NCI-H1417 (cell line): ENCODE measurements around the gene ZNF778.
"Not testable (repeated sequence)": the region's sequence is repeated elsewhere in the genome, so short reads cannot be mapped to it uniquely, and the experiment has no call there.

ENCODE experiments used
- DNase-seq, 3 experiments: peaks; one replicate each; lab custom pipeline; 2025; lab: John Stamatoyannopoulos, UW

The ZNF778 gene

DNA sequence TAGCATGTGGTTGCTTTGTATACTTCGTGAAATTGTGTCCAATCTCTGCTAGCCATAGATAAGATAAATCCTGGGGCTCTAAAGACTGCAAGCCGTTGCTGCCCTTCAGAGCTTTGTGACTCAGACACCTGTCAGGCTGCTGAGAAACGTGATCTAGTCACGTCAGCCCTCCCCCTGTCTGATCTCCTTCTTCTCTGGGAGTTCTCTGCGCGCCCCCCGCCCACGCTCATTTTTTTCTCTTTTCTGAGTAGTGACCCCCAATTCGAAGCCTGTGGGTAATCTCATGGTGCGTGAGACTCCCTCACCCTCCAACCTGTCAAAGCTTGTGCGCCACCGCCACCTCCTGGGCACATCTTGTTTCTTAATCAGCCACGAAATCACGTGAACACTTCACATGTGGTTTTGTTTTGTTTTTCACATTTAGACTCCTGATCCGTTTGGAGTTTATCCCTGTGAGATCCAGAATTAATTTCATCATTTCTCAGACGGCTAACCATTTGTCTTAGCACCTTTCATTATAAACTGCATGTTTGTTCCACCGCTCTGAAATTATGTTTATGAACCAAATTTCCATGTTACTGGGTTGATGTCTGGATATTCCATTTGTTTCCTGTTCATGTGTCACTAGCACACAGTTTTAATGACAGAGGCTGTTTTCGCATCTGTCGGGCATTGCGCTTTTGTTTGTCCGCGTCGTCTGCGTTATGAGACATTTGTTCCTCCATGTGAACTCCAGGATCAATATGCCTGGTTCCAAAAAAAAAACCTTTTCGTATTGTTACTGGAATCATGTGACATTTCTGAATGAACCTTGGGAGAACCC, 977 bp upstream of the ZNF778 start:
- peak; percentile 70 to 82 (median 73) for DNase-seq

DNA sequence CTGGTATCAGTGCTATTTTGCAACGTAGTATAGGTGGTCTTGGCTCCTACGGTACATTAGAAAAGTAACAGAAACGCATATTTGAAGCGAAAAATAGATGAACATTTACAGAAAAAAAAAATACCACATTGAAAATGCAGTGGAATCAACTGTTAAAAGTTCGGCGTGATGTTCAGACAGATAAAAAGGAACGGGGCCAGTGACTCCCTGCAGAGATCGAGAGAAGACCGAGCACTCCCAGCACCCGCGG, 440 bp upstream of the ZNF778 start:
- no peak for DNase-seq

DNA sequence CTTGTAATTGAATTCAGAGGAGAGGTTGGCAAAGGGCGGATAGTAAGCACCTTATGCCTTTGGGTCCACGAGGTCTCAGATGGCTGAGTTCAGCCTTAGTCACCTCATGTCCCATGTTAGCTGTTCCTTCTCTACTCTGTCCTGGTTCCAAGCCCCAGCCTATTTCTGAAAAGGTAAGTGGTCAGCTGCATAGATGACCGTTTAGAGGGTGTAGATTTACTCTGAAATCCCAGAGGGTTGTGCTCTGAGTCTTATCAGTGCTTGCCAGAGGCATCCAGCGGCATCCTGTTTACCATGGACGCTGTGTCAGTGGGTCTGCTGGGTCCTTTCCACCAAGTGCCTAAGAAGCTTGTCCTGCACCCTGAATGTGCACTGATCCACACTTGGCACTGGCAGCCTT, 1.9 kb downstream of the ZNF778 start:
- no peak for DNase-seq

DNA sequence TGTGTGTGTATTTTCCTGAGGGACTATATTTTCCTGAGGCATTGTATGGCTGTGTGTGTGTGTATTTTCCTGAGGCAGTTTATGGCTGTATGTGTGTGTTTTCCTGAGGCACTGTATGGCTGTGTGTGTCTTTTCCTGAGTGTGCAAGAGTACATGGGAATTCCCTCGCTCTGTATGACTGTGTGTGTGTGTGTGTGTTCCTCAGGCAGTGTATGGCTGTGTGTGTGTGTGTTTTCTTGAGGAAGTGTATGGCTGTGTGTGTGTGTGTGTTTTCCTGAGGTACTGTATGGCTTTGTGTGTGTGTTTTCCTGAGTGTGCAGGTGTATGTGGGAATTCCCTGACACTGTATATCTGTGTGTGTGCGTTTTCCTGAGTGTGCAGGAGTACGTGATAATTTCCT, 4.1 kb downstream of the ZNF778 start:
- no peak for DNase-seq

DNA sequence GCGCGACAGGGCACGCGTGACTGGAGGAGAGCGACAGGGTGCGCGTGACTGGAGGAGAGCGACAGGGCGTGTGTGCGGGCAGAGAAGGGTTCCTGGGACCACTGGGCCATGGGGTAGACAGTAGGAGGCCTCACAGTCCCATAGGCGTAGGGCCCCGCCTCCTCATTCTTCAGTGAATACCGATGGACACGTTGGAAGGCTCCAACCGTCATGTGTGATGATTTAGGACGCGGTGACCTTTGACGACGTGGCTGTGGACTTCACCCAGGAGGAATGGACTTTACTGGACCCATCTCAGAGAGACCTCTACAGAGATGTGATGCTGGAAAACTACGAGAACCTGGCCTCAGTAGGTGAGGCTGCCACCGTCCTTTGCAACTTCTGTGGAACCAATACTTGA, 5.4 kb downstream of the ZNF778 start:
- no peak for DNase-seq

DNA sequence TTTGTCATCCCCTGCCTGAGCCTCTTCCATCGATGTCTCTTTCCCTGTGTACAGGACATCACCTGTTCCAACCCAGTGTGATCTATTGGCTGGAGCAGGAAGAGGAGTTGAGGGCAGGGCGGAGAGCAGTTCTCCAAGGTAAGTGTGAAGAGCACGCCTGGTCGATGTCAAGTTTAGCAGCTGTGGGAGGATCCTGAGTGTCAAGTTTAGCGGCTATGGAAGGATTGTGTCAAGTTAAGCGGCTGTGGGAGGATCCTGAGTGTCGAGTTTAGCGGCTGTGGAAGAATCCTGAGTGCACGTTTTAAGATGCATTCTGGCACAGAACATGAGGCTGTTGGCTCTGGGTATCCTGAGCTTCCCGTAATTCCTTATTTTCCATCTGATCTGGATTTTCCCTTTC, 7.2 kb downstream of the ZNF778 start:
- no peak for DNase-seq

DNA sequence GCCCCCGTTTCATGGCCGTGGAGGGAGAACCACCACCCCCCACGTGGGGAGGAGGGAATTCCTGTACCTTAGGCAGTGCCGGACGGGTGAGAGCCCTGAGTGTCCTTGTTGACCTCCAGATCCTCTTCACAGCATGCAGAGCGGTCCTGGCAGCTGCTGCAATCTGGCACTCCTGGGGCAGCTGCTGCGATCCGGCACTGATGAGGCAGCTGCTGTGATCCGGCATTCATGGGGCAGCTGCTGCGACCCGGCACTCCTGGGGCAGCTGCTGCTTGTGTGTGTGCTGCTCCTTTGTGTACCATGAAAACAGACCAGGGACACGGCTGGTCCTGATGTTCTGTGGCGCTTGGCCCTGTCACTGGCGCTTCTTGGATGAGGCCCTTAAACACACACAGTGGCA, 12.8 kb downstream of the ZNF778 start:
- peak in 1 of 3 experiments; percentile 1 for DNase-seq

DNA sequence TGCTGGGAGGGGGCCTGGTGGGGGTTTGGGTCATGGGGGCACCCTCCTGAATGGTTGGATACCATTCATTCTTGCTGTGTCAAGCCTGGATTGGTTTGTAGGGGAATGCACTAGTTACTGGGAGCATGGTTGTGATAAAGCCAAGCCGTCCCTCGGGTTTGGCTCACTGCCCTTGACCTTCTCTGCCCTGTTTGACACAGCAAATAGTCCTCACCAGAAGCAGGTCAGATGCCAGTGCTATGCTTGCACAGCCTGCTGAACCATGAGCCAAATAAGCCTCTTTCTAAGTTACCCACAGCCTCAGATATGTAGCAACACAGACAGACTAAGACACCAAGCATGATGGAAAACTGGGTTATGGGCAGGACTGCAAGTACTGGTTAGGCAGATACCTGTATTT, 14.6 kb downstream of the ZNF778 start:
- no peak for DNase-seq

DNA sequence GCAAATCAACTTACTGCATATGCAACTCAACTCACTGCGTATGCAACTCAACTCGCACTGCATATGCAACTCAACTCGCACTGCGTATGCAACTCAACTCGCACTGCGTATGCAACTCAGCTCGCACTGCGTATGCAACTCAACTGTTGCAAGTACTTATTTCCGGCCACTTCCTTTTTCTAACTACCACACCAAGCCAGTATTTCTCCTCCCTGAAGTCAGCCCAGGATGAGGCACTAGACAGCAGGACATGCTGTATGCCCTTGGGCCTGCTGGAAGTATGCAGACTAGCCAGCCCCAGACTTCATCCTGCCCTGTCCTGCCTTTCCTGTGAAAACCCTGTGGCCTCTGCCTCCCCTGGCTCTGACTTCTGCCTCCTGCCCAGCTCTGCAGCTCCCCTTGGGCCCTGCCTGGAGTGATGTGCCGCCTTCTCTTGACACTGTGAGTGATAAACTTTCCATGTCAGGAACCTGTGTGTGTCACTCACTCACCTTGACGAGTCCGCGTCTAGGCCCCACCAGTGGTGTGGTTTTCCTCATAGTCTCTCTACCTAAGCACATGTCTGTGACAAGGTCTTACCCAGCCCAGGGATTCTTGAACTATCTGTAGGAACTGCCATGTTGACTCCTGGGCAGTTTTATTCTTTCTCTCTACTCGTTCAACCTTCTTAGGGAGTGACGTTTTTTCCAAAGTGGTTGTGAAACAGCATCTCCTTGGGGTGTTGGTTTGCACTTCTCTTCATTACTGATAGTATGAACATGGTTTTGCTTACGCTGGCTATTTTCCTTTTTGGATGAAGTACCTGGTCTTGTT, 16.4 kb downstream of the ZNF778 start:
- DNase-seq, result no peak

DNA sequence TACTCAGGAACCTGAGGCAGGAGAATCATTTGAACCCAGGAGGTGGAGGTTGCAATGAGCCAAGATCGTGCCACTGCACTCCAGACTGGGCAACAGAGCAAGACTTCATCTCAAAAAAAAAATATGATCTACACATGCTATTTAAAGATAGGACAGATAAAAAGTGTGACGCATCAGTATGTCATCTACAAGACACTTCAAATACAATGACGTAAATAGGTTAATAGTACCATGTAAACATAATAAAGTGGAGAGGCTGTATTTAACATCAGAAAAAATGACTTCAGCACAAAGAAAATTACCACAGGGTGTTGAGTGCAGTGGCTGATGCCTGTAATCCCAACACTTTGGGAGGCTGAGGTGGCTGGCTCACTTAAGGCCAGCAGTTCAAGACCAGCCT, 20.2 kb downstream of the ZNF778 start:
- DNase-seq, result no peak

DNA sequence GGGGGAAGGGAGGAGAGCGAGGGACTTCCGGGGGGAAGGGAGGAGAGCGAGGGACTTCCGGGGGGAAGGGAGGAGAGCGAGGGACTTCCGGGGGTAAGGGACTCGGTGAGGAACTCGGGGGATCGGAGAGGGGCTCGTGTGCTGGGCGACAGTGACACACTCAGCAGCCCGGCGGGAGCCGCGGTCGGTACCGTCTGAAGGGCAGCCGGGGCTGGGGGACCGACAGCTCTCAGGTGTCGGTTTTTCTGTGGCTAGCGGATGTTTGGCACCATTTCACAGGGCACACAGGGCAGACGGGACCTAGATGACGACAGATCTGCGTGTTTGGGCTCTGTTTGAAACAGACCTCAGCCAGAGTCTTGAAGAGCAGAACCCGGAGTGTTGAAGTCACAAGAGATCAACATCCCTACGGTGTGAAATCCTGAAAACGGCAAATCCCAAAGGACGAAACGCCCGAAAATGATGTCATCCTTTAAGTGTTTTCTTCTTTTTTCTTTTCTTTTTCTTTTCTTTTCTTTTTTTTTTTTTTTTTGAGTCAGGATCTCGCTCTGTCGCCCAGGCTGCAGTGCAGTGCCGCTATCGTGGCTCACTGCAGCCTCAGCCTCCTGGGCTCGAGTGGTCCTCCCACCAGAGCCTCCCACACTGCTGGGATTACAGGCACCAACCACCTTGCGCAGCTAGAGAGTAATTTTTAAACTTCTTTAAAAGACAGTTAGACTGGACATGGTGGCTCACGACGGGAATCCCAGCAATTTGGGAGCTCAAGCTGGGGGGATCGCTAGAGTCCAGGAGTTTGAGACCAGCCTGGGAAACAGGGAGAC, 23.9 kb downstream of the ZNF778 start:
- DNase-seq, result peak; percentile 6 to 84 (median 65)

DNA sequence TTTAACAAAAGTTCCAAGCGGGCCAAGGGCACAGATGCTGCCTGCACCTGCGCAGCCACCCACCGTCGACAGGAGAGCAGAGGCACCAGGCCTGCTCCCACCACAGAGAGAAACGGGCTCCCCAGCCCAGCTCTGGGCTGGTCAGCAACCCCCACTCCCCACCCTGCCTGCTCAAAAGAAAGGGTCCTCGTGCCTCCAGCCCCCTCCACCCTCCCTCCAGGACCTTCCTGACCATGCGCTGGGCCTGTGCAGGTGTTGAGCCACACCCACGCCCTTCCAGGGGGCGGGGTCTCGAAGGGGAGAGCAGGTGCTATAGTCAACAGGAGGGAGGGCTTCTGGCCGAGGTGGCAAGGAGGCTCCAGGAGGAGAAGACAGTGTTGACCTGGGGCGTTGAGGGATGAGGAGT, 25.3 kb downstream of the ZNF778 start:
- DNase-seq, result no peak

DNA sequence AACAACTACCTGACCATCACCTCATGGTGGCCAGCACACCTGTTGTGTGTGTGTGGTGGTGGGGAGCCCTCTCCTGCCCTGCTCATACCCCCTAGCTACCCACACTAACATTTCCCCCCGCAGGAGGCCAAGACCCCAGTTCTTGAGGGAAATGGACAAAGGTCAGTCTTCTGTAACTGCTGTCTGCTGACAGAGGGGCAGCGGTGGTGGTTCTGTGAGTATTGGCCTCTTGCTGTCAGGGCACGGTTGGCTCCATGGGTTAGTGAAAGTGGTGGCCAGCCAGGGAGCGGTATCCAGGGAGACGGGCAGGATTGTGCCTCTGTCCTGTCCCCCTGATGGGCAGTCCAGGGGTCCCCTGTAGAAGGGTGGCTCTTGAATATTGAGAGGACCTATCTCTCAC, 26.2 kb downstream of the ZNF778 start:
- no peak for DNase-seq

DNA sequence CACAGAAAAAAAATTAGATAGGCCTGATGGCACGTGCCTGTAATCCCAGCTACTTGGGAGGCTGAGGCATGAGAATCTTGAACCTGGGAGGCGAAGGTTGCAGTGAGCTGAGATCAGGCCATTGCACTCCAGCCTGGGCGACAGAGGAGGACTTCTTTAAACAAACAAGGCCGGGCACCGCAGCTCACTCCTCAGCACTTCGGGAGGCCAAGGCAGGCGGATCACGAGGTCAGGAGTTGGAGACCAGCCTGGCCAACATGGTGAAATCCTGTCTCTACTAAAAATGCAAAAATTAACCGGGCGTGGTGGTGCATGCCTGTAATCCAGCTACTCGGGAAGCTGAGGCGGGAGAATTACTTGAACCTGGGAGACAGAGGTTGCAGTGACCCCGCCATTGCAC, 26.8 kb downstream of the ZNF778 start:
- DNase-seq, result not testable (repeated sequence)

DNA sequence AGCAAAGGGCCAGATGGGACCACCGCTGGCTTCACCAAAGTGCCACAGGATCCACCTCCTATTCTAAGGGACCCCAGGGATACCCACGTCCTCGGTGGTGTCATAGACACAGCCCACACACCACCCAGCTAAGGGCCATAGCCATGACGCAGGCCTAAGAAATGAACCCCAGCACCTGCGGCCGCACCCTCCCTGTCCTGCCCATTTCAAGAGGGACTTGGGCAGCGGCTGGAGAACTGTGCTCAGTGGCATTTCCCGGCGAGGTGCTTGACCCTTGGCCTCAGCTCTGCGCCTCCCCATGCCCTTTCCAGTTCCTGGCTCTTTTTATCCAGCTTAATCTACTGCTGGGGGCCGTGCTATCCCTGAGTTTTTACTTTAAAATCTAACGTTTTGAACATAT, 27.3 kb downstream of the ZNF778 start:
- DNase-seq, result no peak

DNA sequence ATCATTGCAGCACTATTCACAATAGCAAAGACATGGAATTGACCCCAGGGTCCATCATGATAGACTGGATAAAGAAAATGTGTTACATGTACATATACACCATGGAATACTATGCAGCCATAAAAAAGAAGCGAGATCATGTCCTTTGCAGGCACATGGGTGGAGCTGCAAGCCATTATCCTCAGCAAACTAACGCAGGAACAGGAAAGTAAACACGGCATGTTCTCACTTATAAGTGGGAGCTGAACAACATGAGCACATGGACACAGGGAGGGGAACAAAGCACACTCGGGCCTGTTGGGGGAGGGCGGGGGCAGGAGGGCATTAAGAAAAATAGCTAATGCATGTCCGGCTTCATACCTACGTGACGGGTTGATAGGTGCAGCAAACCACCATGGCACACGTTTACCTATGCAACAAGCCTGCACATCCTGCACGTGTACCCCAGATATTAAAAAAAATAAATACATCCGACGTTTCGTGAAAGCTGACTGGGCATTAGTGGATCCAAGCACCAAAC, 28.9 kb downstream of the ZNF778 start:
- DNase-seq, result peak in 1 of 3 experiments; percentile 66

DNA sequence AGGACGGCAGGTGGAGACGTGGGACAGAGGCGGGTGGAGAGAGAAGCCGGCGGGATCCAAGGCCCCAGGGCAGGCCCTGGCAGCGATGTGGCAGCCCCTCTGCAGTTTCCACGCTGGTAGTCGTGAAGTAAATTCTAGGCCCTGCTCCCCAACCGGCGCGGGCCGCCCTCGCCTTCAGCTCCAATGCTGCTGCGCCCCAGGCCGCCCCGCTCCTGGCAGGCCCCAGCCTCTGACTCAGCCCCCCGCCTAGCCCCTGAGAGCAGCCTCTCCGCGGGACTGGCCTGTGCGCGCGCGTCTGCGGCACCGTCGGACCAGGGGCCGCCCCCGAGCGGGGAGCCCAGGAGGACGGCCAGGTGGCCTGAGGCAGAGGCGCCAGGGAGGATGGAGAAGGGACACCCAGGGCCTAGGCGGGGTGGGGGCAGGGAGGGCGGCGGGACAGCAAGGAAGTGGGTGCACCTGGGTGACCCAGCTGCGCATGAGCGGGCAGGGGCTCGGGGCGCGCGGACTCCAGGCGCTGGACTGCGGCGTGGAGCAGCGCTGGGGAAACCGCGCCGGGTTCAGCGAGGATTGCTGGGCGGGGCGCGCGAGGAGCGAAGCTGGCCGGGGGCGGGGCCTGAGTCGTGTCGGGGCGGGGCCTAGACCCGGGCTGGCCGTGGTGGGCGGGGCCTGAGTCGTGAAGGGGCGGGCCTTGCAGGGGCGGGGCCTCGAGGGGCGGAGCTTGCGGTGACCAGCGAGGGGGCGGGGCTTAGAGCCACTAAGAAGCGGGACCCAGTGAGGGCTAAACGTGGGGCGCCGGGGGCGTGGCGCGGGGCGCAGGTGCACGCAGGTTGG, 29.6 kb downstream of the ZNF778 start:
- DNase-seq, result peak; percentile 72 to 87 (median 79)

DNA sequence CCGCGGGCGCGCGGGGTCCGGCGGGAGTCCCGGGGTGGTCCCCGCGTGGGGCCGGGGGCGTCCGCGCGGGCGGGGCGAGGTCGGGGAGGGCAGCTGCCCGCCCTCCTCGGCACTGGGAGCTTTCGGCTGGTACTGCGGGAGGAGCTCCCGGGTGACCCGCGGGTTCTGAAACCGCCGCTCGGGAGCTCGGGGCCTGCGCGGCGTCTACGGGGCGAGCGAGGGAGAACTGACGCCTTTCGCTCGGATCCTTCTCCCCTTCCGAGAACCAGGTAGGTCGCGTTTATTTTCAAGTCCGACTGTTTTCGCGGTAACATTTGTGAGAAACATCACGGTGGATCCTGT, 30.2 kb downstream of the ZNF778 start:
- DNase-seq, result peak in 1 of 3 experiments; percentile 41

DNA sequence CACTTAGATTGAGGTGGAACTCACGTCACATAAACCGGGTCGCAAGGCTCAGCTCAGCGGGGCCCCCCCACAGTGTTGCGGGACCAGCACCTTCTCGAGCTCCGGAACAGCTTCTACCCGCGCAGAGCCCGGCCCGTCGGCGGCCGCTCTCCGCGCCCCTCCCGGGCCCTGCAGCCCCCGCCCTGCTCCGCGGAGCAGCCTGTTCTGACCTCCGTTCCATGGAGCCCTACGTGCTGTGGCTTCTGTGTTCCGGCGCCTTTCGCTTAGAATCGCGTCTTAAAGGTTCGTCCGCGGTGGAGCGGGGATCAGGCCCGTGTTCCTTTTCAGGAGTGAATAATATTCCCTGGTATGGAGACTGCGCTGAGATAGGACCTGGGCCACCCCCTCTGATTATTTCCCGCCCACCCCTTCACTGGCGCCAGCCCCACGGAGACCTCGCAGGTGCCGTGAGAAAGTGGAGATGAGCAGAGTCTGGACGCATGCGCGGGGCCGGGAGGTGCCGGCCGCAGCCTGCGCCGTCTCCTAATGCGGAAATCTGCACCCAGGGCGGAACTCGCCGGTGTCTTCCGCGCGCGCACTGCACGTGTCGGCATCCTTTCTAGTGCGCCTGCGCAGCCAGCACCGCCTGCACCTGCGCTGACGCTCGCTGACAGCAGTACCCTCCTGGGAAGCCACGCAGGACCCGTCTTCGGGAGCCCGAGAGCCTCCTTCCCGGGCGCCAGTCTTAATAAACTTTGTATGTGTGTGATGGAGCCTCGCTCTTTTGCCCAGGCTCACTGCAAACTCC, 30.9 kb downstream of the ZNF778 start:
- no peak for DNase-seq

DNA sequence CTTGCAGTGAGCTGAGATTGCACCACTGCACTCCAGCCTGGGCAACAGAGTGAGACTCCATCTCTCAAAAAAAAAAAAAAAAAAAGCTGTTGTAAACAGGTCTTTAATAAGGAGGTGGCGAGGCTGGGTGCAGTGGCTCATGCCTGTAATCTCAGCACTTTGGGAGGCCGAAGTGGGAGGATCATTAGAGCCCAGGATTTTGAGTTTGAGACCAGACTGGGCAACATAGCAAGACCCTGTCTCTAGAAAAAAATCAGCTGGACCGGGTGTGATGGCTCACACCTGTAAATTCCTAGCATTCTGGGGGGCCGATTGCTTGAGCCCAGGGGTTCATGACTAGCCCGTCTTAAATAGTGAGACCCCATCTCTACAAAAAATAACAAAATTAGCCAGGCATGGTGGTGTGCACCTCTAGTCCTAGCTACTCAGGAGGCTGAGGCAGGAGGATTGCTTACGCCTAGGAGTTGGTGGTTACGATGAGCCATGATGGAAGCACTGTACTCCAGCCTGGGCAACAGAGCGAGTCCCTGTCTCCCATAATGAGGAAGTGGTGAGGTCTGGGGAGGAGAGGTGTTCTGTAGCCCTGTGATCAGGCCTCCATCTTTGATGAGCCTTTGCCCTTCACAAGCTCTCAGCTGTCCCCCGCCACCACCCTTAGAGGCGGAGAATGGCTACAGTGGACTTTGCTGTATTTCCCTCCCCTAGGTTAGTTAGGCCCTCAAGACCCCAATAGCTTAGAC, 36.2 kb downstream of the ZNF778 start:
- no peak for DNase-seq
